HCT116 (cell line): ENCODE measurements around the gene NLRP5. TPM values are rescaled to one million over a fixed set of nuclear protein-coding genes. Genes with fewer than 3 reads are reported as not detected.

Experiments used
- total RNA-seq: library from RNA; stranded (reverse); gene quantifications from one replicate; pipeline ENCODE4 v1.2.1, GENCODE V29; 2021; ENCODE audit not compliant: unreplicated experiment

Gene NLRP5
- total RNA-seq, 1 experiment from 2014 or later: 0.30 TPM

Other genes starting within 250 kb of the NLRP5 start
- not detected for gene NLRP9, start 248.4 kb upstream of the NLRP5 start, total RNA-seq
- not detected for gene RFPL4A, start 227.7 kb upstream of the NLRP5 start, total RNA-seq
- not detected for gene RFPL4AL1, start 217.7 kb upstream of the NLRP5 start, total RNA-seq
- gene NLRP11, start 154.8 kb upstream of the NLRP5 start, total RNA-seq: 0.86 TPM
- gene NLRP4, start 150.2 kb upstream of the NLRP5 start, total RNA-seq: 0.52 TPM
- not detected for gene NLRP13, start 54.4 kb upstream of the NLRP5 start, total RNA-seq
- gene NLRP8, start 38.9 kb upstream of the NLRP5 start, total RNA-seq: not detected
- 40.3 TPM for gene ZNF787, start 134.5 kb downstream of the NLRP5 start, total RNA-seq
- gene ZNF444, start 154.5 kb downstream of the NLRP5 start, total RNA-seq: 31.7 TPM
- gene GALP, start 189.2 kb downstream of the NLRP5 start, total RNA-seq: not detected
- not detected for gene ZSCAN5B, start 211.0 kb downstream of the NLRP5 start, total RNA-seq
- gene ZSCAN5C, start 215.5 kb downstream of the NLRP5 start, total RNA-seq: not detected